Right lung (tissue), 5 donors: ENCODE data around the gene RTP2. TPM values are rescaled to one million over a fixed set of nuclear protein-coding genes. Genes with fewer than 3 reads are reported as not detected.

Experiments used
- DNase-seq, 2 donors: peaks; one replicate each; pipeline ENCODE4 v3.0.0-alpha.2; 2013
- polyA plus RNA-seq, 5 donors: library from polyadenylated mRNA; unstranded; fragments of 120-200 nt; gene quantifications; one replicate each; pipeline versions ENCODE4 v1.2.1 to v1.2.3, GENCODE V29; 2013; ENCODE audit warnings: inconsistent platforms in 1 of 5, low replicate concordance in 1 of 5; ENCODE audit not compliant: insufficient read length in 5 of 5, insufficient read depth in 1 of 5

The RTP2 gene
- polyA plus RNA-seq, 5 donors: not detected

DNA sequence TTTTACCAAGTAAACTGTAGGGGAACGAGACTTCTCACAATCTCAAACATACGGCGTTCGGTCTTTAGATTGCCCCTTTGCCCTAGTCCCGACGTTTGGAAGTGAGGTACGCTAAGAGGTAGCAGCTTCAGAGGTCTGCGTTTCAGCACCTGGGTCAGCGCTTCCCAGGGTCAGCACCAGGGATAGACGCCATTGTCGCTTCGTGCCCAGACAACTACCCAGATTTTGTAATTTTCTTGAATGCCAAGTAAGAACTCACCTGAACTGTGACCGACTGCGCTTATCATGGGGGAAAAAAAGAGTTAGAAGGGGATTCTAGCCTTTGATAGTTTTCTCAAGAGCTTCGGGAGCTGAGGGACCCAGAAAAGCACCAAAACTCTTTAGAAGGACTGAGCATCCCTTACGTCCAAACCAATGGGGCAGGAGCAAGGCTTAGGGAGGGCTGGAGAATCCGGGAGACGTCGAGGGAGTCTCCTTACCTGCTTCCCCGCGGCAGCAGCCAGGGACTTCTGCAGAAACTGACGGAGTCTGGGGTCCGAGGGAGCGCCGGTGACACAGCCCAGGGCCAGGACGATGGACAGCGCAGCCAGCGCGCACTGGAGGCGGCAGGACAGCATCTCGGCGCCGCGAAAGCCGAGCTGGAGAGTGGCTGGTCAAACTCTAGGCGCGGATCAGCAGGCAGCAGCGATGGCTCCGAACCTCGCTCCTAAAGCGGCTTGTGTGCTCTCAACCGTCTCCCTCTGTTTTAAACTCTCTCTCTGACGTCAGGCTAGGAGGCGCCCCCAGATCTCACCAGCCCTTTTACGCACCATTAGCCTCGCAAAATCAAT lies 32.5 kb downstream of the RTP2 start, which contains the start of gene SST:
Gene SST, minus strand, starts transcription at position 720 of the 830 bp plus-strand sequence. Its CDS starts 103 bp downstream, at position 617.
- DNase-seq: peak; percentile 38 to 43

DNA sequence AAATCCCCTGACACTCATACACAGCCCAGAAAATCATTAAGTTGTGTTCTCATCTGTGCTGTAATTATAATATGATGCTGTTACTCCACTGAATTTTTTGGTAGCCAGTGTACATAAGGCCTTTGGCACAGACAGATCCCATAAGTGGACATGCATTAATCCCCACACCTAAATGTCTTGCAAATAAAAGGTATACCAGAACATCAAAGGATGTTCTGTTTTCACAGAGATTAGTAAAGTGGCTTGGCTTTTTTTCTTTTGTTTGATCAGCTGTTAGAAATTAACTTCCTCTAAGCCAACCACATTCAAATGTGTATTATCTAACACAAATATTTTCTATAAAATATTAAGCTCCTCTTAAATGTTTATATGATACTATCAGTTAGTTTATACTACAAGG lies 34.8 kb downstream of the RTP2 start:
- DNase-seq: no peak

DNA sequence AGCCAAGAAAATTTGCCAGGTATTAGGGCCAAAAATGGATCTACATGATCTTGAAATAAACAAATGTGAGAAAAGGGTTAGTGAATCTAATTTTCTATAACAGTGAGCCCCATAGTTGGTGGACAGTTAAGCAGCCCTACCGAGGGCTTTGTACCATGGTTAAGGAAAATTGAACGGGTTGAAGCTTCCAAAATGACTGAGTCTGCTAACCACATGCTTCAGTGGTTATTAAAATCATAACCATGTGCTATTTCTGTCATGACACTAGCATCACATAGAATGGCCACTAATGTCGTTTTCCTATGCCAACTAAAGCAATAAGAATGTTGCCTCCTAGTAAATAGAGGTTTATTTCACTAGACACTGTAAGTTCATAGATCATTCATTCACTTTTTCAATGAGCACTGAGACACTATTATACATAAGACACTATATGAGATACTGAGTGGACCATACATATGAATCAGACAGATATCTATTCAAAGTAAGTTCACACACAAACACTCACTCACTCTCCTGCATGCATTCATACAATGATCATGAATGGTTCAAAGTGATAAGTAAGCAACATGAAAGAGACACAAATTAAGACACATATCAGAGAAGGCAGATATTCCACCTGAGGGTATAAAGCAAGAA lies 36.5 kb downstream of the RTP2 start:
- DNase-seq: no peak

DNA sequence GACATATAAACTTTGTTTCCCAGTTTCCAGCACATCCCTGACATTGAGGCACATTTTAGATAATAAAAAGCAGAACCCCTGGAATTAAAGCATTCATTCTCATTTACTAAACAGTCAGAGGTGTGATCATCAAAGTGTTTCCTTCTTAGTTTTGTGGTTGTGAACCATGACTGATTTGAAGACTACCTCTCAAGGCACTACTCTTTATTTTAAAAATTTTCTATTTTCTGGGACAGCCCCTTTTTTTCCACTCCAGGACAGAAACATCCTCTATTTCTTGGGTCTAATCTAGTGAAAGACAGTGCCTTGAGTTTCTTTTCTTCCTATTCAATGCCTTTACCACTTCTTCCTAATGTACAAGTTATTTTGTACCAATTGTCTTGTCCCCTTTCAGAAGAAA lies 37.3 kb downstream of the RTP2 start:
- DNase-seq: no peak

DNA sequence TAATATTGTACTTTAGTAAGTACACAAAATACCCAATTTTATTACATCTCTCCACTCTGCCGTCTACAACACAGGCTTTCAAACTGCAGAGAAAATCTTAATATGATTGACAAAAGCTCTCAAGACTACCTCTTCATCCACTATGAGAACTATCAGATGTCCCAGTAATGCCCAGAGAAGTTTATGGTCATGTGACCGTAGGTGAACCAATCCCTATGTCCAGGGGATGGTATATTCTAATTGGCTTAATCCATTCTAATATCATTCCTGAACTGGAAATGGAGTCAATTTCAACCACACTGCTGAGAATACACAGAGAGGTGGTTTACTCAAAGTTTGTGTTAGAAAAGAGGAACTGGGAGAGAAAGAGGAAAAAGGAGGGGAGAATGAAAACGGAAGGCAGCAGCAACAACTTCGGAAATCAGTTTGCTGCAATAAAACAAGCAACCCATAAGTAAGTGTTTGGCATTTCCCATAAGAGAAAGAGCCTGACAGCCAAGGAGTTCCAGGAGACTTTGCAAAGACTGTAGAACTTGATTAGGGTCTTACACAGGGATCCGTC lies 39.4 kb downstream of the RTP2 start:
- no peak for DNase-seq

DNA sequence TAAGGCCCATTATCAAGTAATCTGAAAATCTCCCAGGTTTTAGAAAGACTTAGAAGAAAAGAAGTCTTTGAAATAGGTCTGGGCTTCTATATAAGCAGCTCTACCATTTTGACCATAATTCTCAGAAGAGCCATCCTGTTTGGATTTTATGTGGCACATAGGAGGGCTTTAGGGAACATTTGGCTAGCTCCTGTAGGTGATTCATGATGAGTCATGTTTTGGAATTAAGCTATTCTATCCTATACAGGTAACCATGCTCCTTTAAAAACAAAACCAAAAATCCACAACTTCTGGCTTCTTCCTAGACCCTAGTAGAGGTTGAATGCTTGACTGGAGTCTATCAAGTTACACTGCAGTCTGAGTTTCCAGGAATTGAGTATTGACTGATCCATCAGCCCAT lies 41.1 kb downstream of the RTP2 start:
- no peak for DNase-seq

DNA sequence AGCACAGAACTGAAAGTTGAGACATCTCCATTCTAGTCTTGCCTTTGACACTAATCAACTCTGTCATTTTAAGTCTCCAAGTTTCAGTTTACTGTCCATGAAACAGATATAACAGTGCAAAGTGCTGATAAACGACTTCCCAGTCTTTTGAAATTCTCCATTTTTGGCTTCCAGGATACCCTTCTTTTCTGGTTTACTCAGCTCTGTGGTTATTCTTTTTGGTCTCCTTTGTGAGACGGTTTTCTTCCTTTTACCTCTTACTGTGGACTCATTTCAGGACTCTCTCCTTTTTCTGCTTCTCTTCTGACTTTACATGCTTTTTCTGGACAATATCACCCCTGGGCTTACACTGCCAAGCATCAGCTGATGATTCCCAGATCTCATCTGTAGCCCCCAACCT lies 51.1 kb downstream of the RTP2 start:
- no peak for DNase-seq

Other genes with a start within 250 kb of the RTP2 start
- 1 to 10 TPM in 3 of 5 donors, under 1 TPM in 2; 0.74 to 1.6 (median 1.1) TPM for gene SST, start 32.2 kb downstream of the RTP2 start, polyA plus RNA-seq
- gene BCL6, start 42.9 kb upstream of the RTP2 start, polyA plus RNA-seq: 10 to 100 TPM; 11.9 to 20.6 (median 15.2) TPM